Ammon's horn (tissue), 1 donor: ENCODE data around the gene MADCAM1.
"Not testable (repeated sequence)": the region's sequence is repeated elsewhere in the genome, so short reads cannot be mapped to it uniquely, and the experiment has no call there.

Source experiments
- DNase-seq: peaks from one replicate; pipeline ENCODE4 v3.0.0-alpha.2; 2016; ENCODE audit warnings: low spot score

Gene MADCAM1

DNA sequence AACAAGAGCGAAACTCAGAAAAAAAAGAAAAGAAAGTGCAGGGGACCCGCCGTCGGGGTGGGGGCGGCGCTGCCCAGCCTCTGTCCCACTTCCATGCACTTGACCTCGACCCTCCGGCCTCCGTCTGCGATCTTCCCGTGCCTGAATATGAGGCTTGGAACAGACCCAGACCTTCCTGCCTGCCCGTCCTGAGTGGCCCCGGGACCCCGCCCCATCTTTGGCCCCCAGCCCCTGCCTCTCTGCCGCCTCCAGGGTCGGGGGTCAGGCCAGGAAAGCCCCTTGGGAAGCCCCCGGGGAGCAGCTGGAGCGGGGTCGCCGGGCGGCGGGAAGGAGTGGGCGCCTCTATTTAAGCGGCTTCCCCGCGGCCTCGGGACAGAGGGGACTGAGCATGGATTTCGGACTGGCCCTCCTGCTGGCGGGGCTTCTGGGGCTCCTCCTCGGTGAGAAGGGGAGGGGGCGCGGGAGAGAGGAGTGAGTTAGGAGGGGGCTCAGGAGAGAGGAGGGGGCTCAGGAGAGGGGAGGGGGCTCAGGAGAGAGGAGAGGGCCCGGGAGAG lies at the start of gene MADCAM1:
Gene MADCAM1, plus strand, starts transcription at position 375 of the 554 bp plus-strand sequence. Its CDS starts 14 bp downstream, at position 389.
- no peak for DNase-seq

DNA sequence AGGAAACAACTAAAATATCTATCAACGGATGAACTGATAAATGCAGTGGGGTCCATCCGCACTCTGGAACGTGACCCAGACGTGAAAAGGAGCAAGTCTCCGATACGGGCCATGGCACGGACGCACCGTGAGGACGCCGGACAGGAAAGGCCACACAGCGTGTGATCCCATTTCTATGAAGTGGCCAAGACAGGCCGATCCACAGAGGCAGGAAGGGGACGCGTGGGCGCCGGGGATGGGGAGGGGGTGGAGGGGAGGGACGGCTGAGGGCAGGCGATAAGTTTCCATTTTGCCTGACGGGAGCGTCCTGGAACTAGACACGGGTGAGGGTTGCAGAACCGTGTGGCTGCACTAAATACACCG lies 49.2 kb upstream of the MADCAM1 start:
- no peak for DNase-seq

DNA sequence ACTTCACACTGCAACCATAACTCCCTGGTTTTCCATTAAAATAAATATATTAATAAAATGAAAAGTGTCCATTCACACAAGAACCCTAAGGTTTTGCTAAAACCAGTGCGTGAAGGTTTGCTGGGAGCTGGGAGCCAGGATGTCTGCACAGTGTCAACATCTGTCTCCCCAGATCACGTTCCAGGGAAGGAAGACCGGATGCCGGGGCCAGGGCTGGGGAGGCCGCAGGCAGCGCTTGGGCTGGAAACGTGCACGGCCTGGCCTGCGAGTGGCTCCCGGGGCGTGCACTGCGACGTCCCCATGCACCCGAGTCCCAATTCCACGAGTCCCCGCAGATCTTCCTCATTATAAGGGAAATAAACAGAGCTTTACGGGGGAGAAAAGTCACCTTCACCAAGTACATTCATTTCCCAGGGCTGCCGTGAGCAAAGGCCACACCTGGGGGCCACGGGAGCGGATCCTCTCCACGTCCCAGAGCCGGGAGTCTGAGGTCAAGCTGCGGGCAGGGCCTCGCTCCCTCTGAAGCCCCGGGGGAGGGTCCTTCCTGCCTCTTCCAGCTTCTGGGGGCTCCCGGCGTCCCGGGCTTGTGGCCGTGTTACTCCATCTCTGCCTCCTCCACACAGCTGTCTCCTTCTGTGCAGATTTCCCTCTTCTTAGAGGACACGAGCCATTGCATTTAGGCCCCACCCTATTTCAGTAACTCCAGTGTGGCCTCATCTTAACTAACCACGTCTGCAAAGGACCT lies 48.3 kb upstream of the MADCAM1 start:
- DNase-seq = no peak

DNA sequence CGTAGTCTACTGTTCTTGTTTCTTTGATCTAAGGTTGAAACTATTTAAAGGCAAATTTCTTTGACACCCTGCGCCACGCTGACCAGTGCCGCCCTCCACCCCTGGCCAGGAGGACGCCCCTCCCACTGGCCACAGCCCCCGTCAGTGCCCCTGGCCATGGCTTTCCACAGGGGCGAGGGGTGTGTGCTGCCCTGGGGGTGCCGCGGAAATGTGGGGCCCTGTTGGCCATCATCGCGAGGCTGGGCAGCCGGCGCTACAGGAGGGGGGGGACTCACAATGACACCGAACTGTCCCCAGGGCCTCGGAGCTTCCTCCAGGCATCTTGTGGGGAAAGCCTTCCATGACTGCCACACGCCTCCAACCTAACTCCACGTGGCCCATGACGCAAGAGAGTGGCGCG lies 46.4 kb upstream of the MADCAM1 start:
- DNase-seq = no peak

DNA sequence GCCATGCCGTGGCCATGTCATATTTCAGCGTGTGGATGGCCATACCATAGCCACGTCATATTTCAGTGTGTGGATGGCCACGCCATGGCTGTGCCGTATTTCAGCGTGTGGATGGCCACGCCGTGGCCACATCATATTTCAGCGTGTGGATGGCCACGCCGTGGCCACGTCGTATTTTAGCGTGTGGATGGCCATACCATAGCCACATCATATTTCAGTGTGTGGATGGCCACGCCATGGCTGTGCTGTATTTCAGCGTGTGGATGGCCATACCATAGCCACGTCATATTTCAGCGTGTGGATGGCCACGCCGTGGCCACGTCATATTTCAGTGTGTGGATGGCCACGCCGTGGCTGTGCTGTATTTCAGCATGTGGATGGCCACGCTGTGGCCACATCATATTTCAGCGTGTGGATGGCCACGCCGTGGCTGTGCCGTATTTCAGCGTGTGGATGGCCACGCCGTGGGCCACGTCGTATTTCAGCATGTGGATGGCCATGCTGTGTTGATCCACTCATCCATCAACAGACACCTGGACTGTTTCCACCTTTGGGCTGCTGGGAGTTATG lies 45.3 kb upstream of the MADCAM1 start:
- not testable (repeated sequence) for DNase-seq

DNA sequence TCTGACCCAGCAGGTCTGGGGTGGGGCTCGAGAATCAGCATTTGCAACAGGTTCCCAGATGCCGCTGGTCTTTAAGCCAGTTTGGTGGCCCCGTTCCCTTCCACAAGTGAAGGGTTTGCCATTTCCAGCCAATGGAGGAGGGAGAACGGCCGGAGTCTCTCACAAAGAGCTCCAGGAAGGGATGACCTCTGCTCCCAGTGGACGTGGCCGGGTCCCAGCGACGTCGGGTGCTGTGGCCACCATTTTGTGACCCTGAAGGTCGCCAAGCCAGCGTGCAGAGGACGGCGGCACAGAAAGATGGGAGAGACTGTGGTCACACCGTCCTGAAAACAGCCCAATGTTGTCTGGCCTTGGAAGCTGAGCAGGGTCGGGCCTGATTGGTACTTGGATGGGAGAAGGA lies 43.5 kb upstream of the MADCAM1 start:
- no peak for DNase-seq

DNA sequence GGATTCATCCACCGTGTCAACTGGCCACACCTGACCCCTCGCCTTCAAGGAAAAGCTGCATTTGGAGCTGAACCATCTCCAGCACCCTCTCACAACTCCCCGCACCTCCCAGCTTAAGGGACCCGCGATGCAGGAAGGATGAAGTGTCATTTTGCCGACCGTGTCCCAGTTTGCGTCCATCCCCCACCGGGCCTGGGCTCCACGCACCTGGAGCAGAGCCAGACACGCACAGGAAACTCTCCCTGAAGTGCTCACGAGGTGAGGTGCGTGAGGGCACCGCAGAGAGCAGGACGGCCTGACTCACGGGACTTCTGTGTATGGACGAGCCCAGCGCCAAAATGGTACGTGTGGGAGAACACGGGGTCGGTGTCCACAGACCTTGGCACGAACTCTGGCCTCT lies 42.7 kb upstream of the MADCAM1 start:
- no peak for DNase-seq

DNA sequence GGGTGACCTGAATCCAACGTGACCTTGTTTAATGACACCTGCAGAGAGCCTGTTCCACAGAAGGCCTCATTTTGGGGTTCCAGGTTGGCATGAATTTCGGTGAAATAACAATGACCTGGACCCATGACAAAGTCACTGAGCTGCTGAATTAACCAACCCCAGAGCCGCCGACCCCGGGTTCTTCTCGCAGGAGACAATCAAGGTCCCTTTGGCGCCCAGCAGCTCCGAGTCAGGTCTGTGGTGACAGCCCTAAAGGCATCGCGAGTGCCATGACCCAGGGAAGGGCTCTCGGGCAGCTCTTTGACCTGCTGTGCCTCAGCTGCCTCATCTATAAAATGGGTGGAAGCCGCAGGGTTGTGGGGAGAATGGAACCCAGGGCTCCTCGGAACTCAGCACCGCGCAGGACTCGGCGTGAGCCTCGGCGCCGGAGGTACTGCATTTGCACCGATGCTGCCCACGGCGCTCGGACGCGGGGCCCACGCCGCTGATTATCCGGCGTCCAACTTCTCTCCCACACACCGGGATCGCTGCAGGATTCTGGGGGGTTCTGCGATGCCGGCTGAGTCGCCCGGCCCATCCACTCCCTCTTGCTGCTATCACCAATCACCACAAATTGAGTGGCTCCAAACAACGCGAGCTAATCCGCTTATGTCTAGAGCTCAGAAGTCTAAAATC lies 41.1 kb upstream of the MADCAM1 start:
- no peak for DNase-seq

DNA sequence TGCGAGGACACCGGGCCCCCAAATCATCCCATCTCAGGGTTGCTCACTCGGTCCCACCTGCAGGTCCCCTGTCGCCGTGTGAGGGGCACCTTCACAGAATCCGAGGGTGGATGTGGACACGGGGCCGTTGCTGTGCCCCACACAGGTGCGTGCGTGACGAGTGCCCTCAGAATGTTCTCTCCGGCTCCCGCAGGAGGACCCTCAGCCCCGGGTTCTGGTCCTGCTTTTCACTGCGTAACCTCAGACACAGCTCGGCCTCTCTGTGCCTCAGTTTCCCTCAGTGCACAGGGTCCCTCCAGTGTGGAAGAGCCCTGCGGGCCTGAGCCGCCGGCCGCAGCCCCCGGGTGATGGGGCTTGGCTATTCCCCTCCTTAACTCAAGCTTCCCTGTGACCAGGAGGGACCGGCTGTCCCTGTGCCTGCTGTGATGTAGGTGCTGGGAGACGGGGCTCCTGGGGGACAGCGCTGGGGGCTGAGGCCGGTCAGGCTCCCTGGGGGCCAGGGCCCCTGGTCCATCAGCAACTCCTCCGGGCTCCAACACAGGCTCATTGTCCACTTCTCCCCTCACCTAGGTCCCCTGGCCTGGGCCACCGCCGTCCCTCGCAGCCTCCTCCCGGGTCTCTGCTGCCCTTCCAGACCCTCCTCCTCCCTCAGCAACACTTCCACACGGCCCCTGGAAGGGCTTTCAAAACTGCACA lies 40.3 kb upstream of the MADCAM1 start:
- DNase-seq = no peak

DNA sequence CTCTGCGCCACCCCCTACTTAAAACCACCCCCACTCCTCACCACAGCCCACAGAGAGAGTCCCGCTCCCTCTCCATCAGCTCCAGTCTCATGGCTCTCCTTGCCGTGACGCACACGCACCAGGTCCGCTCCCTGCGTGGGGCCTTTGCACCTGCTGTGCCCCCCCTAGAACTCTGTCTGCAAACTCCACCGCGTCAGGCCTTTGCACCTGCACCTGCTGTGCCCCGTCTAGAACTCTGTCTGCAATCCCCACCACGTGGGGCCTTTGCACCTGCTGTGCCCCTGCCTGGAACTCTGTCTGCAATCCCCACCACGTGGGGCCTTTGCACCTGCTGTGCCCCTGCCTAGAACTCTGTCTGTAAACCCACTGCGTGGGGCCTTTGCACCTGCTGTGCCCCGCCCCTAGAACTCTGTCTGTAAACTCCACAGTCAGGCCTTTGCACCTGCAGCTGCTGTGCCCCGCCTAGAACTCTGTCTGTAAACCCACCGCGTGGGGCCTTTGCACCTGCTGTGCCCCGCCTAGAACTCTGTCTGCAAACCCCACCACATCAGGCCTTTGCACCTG lies 39.7 kb upstream of the MADCAM1 start:
- no peak for DNase-seq

DNA sequence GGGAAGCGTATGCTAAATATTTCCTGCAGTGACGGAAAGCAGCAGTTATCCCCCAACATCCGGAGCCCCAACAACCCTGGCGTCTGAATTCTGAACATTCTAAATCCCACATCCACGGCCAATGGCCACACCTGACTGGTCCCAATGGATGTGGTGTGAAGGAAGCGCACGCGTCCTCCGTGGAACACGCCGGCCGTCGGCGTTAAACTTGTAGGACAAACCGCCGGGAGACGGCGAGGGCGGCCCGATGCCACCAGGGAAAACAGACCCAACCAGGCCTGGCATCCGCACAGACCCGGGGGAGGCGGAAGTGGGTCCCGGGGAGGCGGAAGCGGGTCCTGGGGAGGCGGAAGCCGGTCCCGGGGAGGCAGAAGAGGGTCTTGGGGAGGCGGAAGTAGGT lies 38.6 kb upstream of the MADCAM1 start:
- DNase-seq = no peak

DNA sequence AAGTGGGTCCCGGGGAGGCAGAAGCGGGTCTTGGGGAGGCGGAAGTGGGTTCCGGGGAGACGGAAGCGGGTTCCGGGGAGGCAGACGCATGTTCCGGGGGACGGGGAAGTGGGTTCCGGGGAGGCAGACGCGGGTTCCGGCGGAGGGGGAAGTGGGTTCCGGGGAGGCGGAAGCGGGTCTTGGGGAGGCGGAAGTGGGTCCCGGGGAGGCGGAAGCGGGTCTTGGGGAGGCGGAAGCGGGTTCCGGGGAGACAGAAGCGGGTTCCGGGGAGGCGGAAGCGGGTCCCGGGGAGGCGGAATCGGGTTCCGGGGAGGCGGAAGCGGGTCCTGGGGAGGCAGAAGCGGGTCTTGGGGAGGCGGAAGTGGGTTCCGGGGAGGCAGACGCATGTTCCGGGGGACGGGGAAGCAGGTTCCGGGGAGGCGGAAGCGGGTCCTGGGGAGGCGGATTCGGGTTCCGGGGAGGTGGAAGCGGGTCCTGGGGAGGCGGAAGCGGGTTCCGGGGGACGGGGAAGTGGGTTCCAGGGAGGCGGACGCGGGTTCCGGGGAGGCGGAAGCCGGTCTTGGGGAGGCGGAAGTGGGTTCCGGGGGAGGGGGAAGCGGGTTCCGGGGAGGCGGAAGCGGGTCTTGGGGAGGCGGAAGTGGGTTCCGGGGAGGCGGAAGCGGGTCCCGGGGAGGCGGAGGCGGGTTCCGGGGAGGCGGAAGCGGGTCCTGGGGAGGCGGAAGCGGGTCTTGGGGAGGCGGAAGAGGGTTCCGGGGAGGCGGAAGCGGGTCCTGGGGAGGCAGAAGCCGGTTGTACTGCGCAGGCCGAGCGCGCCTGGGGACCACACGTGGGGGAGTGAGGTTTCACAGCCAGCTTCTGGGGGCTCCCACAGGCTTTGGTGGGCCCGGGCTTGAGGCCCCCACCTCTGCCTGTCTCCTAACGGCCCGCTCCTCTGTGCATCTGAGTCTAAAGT lies 37.9 kb upstream of the MADCAM1 start:
- DNase-seq = no peak

DNA sequence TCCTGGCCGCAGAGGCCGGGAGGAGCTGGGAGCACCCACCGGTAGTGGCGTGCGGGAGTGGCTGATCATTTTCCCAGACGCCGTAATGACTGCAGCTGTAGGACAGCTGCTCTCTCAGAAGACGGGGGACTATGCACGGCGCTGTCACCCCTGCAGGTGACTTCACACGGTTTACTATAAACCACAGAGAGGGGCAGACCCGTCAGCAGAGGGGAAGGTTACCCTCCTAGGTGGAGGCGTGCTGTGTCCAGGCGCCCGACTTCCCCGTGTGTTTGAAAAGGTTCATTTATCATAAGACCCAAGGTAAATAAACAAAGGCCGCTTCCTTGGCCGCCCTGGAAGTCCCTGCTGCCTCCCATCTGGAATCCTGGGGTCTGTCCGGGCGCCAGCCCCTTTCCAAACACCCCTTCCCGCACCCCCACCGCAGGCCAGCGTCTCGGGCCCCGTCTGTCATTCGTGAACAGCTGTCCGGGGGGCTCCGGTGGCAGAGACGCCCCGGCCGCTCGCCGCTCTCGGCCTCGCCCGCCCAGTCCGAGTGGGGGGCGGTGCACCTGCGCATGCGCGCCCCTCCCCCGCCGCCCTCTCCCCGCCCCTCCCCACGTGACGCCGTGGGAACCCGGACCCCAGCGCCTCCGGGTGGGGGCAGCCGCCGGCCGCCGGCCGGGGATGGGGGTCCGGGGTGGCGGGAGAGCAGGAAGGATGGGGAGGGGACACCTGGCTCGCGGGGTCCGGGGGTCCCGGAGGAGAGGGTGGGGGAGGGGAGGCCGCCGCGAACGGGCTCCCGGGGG lies 36.4 kb upstream of the MADCAM1 start:
- peak; percentile 28 for DNase-seq

DNA sequence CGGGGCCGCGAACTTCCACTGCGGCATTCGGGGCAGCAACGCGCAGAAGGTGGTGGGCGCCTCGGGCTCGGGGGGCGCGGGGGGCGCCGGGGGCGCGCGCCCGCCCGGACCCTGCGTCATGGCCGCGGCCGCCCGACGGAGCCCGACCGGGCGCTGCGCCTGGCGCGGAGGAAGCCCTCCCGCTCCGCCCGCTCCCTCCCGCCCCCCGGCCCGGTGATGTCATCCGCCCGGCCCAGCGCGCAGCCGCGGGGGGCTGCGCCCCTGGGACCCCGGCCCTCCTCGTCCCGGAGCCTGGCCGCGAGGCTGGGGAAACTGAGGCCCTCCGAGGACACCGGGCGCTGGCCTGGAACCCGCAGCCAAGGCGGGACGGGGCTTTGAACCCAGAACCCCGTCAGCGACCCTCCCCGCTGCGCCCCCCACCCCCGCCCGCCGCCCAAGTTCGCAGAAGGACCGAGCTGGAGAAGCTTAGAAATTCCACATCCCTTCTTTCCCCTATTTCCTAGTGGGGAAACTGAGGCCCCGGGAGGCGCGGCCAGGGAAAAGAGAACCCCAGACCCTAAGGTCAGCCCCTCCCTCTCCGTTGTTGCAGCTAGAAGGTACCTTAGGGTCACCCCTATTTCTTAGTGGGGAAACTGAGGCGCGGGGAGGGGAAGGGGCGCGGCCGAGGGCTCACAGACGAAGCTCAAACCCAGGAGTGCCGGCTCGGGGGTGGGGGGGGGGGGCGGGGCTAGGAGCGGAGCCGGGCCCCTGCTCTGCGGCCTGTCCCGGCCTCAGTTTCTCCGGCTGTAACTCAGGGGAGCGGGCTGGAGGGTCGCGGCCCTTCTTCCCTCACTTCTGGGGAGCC lies 35.2 kb upstream of the MADCAM1 start, which contains the start of gene SHC2:
Gene SHC2, minus strand, starts transcription at position 157 of the 844 bp plus-strand sequence. Its CDS starts 37 bp downstream, at position 120.
- no peak for DNase-seq

DNA sequence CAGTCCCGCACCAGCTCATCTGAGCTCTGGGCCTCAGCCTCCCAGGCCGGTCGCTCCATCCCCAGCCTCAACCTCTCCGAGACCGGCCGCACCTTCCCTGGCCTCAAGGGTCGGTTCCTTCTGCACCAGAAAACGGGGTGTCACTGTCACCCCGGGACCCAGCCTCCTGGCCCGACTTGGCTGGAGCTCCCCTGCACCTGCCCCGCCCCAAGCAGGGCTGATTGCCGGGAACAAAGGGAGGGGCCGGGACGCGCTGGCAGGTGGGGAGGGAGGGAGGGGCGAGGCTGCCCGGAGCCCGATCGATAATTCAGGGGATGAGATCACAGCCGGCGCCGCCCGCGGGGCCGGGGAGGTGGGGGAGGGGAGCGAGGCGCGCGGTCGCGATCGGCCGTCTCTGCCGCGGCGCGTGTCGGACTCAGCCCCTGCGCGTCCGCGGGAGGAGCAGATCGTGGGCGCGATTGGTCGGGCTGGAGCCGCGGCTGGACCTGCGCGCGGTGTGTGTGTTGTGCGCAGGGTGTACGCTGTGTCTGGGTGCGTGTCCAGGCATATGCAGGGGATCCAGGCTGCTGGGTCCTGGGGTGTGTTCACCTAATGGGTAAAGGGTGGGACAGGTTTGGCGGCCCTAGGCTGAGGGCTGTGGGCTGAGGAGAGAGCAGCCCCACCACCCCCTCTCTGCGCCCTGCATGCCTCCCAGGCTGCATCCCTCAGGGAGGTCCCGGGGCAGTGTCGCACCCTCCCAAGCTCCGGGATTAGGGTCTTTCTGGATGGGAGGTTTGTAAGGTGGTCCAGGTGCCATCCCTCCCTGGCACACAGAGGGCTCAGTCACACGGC lies 34.4 kb upstream of the MADCAM1 start:
- no peak for DNase-seq

DNA sequence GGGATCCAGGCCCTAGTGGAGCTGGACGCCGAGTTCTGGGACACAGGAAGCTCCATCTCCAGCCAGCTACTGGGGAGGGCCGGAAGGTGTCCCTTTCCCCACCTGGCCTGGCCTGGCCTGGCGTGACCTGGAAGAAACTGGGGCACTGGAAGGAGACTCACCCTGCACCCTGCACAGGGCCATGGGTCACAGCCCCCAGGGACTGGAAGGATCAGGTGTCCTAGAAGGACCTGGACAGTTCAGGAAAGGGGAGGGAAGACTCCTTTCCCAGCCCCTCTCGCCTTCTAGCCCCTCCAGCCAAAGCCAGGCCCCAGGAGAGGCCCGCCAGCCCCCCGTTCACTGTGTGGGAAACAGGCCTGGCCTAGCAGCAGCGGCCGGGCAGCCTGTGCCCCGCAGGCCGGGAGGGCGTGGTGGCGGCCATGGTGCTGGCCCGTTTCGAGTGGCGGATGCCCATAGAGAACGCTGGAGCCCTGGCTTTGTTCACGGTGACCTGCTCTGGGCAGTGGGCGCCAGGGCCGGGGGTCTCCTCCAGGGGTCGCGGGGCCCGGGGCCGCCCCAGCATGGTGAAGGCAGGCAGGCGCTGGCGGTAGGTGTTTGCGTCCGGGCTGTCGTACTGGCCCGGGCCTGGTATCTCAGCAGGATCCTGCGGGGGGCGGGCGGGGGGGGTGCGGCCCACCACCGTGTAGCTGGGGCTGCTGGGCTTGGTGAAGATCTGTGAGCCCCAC lies 32.6 kb upstream of the MADCAM1 start:
- no peak for DNase-seq

DNA sequence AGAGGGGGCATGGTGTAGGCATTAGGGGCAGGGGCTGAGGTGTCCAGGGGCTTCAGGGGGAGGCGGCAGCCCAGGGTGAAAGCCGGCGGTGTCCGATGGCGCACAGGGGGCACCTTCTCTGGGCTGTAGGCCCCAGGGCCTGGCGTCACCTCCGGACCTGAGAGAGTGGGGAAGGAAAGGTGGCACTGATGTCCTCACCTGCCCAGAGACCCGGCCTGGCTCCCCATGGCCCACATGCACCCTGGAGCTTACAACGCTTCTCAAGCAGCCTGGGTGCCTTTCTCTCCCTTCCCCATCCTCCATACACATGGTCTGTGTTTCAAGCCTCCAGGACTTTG lies 32.1 kb upstream of the MADCAM1 start:
- no peak for DNase-seq
